Astrocyte (in vitro differentiated cells and primary cell): Measurements from ENCODE around the gene ABHD17C.

Source experiments
- EZH2 ChIP-seq: IDR thresholded peaks from 2 replicates; pipeline ENCODE4 v1.6.1; 2012; ENCODE audit warnings: mild to moderate bottlenecking, low read length, inconsistent platforms; ENCODE audit not compliant: insufficient read depth
- TF ChIP-seq, protein P1 (sequence below): IDR thresholded peaks from 2 replicates; pipeline ENCODE4 v1.5.1; 2011; ENCODE audit warnings: low read depth, mild to moderate bottlenecking, inconsistent platforms, low read length, moderate library complexity; ENCODE audit not compliant: insufficient read depth

- TF ChIP-seq, protein P1, sequence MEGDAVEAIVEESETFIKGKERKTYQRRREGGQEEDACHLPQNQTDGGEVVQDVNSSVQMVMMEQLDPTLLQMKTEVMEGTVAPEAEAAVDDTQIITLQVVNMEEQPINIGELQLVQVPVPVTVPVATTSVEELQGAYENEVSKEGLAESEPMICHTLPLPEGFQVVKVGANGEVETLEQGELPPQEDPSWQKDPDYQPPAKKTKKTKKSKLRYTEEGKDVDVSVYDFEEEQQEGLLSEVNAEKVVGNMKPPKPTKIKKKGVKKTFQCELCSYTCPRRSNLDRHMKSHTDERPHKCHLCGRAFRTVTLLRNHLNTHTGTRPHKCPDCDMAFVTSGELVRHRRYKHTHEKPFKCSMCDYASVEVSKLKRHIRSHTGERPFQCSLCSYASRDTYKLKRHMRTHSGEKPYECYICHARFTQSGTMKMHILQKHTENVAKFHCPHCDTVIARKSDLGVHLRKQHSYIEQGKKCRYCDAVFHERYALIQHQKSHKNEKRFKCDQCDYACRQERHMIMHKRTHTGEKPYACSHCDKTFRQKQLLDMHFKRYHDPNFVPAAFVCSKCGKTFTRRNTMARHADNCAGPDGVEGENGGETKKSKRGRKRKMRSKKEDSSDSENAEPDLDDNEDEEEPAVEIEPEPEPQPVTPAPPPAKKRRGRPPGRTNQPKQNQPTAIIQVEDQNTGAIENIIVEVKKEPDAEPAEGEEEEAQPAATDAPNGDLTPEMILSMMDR, result no peak
- no peak for TF ChIP-seq EZH2
These were observed 35.7 kb upstream of the ABHD17C start for GRCh38 chr15:80659375-80659774.
